NCI-H2081 treated with DMSO at 0.1 percent for 48 hours (cell line): ENCODE data around the gene TCF7.

Experiments
- DNase-seq: peaks from one replicate; lab custom pipeline; 2025; lab: John Stamatoyannopoulos, UW

The TCF7 gene

GRCh38 chr5:134113363-134113889 lies 1.1 kb upstream of the TCF7 start:
- DNase-seq, result no peak

DNA sequence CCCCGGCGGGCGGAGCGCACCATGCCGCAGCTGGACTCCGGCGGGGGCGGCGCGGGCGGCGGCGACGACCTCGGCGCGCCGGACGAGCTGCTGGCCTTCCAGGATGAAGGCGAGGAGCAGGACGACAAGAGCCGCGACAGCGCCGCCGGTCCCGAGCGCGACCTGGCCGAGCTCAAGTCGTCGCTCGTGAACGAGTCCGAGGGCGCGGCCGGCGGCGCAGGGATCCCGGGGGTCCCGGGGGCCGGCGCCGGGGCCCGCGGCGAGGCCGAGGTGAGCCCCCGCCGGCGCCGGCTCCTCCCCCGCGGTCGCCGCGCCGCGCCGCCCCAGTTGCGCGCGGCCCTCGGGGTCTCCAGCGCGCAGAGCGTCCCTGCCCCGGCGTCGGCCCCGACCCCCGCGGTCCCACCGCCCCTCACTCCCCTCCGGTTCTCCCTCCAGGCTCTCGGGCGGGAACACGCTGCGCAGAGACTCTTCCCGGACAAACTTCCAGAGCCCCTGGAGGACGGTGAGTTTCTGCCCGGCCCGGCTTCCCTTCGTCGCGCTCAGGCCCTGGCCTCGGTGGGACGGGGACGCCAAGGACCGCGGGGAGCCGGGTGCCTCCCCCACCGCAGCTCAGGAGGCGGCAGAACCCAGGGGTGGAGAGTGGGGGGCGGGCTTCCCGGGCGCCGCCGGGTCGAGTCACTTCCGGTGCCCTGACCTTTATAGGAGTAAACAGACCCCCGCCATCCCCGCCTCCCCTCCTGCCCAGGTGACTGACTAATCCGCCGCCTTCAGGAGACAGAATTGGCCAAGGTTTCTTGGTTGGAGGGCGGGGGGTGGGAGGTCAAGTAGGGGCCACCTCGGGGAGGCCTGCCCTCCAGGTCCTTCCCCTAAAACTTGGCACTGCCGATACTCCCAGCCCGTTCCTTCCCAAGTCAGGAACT lies 665 bp downstream of the TCF7 start:
- no peak for DNase-seq

GRCh38 chr5:134115806-134116175 lies 1.3 kb downstream of the TCF7 start:
- DNase-seq, result no peak

DNA sequence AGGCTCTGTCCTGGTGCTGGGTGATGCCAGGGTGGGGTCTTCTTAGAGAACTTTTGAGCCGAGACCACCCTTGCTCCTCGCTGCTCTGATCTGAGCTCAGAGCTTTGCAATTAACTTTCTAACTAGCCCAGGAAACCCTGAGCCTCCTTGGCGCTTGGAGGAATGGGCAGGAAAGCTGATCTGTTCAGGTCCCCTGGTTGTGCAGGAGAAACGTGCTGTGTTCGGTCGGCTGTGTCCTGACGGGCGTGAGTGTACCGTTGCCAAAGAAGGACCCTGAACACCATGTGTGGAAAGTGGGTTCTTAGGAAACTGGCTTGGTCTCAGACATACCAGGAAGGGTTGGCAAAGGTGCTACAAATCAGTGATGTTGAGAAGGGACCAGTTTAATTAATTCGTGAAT lies 1.8 kb downstream of the TCF7 start:
- no peak for DNase-seq

DNA sequence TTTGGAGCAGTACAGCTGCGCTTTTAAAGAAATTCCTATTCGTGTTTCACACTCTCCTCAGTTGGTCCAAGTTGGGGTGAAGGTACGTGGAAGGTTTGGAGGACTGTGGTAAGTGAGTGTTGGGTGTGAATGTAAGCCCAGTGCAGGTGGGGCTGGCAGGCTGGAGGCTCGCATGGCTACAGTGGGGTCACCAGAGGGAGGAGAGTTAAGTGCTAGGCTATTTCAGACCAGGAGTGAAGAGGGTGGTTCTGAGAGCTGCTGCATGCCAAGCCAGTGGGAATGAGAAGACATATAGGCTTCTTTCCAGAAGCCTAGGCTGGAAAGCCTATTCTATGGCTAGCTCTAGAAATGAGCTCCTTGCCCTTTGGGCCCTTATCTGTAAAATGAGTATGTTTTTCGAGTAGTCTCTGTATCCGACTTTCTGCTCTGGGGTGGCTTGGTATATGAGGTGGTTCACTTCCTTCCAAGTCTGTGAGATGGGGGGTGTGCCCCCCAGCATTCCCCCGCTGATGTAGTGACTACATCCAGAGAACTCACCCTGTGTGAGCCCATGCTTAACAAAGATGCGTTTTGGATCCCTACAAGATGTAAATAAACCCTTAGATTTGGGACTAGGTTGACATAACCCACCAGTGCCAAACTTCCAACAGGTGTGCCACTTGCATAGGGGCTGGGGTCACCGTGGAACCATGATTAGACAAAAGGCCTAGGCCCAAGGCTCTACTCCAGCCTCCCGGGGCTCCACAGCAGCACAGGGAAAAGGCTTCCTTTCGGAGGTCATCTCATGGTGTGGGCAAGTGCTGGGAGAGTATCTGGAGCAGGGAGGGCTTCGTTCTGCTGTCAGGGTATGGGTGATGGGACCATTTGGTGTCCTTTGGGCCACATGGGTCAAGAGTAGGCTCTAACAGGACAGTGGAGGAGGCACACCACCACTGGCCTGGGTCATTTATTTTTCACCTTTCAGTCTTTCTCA lies 2.6 kb downstream of the TCF7 start:
- no peak for DNase-seq

- no peak for DNase-seq
These were observed 3.8 kb downstream of the TCF7 start for GRCh38 chr5:134118212-134118835.

GRCh38 chr5:134119720-134120119 lies 5.2 kb downstream of the TCF7 start:
- DNase-seq, result no peak

GRCh38 chr5:134120386-134121138 lies 6.1 kb downstream of the TCF7 start:
- no peak for DNase-seq

- DNase-seq, result no peak
These were observed 8.0 kb downstream of the TCF7 start for GRCh38 chr5:134122530-134122929.

DNA sequence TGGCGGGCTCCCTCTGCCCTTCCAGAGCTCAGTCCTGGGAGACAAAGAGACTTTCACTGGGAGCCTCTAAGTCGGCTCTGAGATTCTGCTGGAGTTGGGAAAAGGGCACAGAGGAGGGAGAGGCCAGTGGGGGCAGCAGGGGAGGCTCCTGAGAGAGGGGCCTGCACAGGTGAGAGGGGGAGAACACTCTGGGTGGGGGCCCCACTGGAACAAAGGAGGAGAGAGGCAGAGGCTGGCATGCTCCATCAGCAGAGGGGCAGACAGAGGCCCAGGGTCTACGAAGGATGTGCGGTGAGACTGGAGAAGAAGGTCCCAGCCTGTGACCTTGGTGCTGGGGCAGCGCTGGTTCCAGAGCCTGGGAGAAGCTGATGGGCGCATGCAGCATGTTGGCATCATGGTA lies 8.9 kb downstream of the TCF7 start:
- DNase-seq, result no peak

GRCh38 chr5:134124289-134125038 lies 10.0 kb downstream of the TCF7 start:
- no peak for DNase-seq

DNA sequence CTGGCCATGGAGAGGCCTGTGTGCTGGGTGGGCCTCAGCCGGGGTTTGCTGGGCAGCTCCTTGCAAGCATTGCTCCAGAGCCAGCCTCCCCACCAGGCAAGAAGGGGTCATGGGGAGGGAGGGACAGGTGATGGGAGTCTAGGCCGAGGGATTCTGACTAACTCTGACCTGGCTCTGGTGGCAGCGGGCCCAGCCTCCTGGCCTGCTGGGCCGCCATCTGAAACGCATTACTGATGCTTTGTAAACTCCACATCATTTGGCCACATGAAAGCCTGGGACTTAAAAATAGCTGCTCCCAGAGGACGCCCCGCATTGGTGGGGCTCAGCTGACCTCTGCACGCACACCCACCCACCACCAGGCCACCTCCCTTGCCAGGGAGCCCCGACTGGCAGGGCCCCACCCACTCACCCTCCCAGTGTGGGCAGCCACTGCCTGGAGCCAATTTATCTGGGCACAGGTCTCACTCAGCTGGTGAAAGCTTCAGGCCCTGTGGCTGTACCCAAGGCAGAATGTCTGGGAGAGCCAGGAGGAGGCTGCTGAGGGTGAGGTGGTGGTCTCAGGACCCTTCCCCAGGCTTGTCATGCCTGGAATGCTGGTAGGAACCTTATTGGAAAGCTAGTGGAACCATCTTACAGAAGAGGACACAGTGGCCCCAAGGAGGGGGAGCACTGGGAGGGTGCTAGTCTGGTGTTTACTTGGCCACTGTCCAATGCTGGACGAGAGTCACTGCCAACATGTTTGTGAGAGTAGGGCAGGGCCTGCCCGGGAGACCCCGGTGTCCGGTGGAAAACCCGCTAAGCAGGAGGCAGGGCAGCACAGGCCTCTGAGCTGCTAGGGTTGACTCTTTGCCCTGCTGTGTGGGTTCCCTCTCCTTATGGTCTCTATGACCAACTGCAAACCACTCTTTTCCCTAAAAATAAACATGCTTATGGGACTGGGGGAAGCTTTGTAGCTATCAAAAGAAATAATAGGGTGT lies 10.8 kb downstream of the TCF7 start:
- no peak for DNase-seq

GRCh38 chr5:134127376-134127861 lies 12.9 kb downstream of the TCF7 start:
- DNase-seq, result no peak

DNA sequence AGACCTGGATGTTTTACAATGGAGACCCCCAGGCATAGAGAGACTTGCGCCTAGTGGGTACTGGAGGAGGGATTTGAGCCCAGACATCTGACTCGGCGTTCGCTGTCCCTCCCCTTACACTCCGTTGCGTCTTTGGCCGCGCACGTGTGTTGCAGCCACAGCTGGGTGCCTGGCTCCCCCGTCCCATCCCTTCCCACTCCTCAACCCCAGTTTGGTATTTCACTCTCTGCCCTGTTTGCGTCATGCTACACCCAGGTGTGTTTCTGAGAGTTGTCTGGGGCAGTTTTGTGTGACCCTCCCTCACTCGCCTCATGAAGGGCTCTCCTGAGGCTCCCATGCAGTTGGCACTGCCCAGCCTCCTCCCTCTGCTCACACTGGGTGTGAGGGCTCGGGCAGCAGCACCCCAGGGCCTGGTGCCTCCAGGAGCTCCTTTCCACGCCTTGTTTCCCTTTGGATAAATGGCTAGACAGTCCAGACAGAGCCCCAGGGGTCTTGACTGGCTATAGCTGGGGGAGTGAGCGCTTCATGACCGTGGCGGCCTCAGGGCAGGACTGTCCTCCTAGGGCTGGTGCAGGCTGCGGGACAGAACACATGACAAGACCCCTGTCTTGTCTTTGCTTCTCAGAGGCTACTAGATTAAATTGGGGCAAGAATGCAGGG lies 13.6 kb downstream of the TCF7 start:
- no peak for DNase-seq

GRCh38 chr5:134128648-134128995 lies 14.1 kb downstream of the TCF7 start:
- DNase-seq, result no peak

DNA sequence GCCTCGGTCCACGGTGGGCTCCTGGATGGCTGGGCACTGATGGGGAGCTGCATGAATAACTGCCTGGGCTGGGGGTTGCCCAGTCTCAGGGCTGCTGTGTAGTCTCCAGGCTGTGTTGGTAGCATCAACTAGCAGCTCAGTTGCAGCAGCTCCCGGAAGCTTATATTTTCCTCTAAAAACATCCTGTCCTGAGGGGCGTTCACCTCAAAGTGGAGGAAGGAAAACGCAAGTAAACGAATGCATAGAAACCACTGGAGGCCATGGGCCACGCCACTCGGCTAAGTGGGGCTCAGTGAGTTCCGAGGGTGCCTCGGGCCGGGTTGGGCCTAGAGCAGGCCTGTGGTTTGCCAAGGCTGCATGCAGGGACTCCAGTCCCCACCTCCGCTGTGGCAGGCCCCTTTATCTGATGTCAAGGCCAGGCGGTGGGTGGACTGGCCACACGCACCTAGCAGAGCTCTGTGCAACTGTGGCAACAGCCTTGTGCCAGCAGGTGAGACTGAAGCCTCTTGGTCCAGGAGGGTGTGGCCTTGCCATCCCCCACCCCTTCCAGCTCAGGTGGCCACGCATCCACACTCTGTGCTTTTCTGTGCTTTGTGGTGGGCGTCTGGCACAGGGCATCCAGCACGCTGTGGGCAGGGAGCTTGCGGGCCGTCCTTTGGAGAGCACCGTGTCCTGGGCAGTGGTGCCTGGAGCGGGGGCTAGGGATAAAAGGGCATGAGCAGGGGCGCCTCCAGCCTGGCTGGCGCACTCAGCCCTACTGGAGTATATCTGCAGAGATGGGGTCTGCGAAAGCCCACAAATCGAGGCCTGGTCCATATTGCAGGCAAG lies 15.1 kb downstream of the TCF7 start:
- DNase-seq, result no peak

DNA sequence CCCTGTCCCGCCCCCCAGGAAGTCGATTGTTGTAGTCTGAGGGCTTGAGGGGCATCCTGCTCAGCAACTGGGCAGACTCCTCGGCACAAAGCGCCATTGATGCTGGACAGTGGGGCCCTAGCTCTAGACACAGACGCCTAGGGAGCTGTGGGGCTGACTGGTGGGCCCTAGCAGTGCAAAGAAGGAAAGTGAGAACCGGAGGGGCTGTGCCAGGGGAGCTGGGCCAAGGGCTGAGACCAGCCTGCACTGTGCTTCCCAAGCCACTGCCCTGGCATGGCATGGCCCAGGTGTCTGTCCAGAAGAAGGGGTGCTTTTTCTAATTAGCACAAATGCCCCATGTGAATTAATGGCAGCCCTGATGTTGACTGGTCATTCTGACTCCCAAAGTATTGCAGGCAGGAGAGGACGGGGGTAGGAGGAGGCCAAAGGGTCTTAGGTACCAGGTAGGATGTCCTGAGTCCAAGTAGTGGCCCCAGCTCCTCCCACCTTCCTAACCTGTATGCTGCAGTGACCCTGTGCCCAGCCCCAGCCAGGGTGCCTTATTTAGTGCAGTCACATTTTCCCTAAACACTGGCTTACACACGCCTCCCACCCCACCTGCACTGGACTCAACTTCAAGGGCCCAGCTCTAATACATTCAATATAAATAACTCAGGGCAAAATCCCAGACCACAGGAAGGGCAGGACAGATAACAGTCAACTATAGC lies 15.9 kb downstream of the TCF7 start:
- DNase-seq, result no peak
